AG08396 (cell line): Measurements from ENCODE around the gene EHMT1.
A peak's percentile ranks its signal among the peaks of the same experiment; 100 is the strongest.

ENCODE experiments used
- DNase-seq: peaks from one replicate; pipeline ENCODE4 v3.0.0; 2012; ENCODE audit warnings: low spot score, mixed read lengths

The EHMT1 gene

GRCh38 chr9:137739371-137740309 is 120.8 kb downstream of the EHMT1 start:
- DNase-seq = no peak

- peak; percentile 48 for DNase-seq
Measured at GRCh38 chr9:137740312-137740711, 121.5 kb downstream of the EHMT1 start.

- no peak for DNase-seq
Measured at GRCh38 chr9:137741330-137741729, 122.5 kb downstream of the EHMT1 start.

- DNase-seq = no peak
Measured at GRCh38 chr9:137742698-137743097, 123.9 kb downstream of the EHMT1 start.

GRCh38 chr9:137743695-137744094 is 124.9 kb downstream of the EHMT1 start:
- no peak for DNase-seq

GRCh38 chr9:137744632-137745183 is 125.9 kb downstream of the EHMT1 start:
- DNase-seq = no peak

GRCh38 chr9:137745541-137745991 is 126.8 kb downstream of the EHMT1 start:
- DNase-seq = peak; percentile 39

- DNase-seq = no peak
Measured at GRCh38 chr9:137748311-137748710, 129.5 kb downstream of the EHMT1 start.

- no peak for DNase-seq
Measured at GRCh38 chr9:137748741-137749140, 129.9 kb downstream of the EHMT1 start.

GRCh38 chr9:137749511-137749910 is 130.7 kb downstream of the EHMT1 start:
- no peak for DNase-seq

GRCh38 chr9:137750007-137750406 is 131.2 kb downstream of the EHMT1 start:
- DNase-seq = no peak

- no peak for DNase-seq
Measured at GRCh38 chr9:137750566-137750965, 131.8 kb downstream of the EHMT1 start.

GRCh38 chr9:137751616-137752015 is 132.8 kb downstream of the EHMT1 start:
- DNase-seq = no peak

- no peak for DNase-seq
Measured at GRCh38 chr9:137752426-137752825, 133.6 kb downstream of the EHMT1 start.

GRCh38 chr9:137753192-137753765 is 134.5 kb downstream of the EHMT1 start:
- no peak for DNase-seq

GRCh38 chr9:137755261-137755927 is 136.6 kb downstream of the EHMT1 start:
- no peak for DNase-seq

- DNase-seq = no peak
Measured at GRCh38 chr9:137756045-137756744, 137.4 kb downstream of the EHMT1 start.

- DNase-seq = no peak
Measured at GRCh38 chr9:137757139-137757538, 138.3 kb downstream of the EHMT1 start.

GRCh38 chr9:137757613-137758029 is 138.8 kb downstream of the EHMT1 start:
- DNase-seq = peak; percentile 63

GRCh38 chr9:137758067-137758466 is 139.3 kb downstream of the EHMT1 start:
- no peak for DNase-seq

- no peak for DNase-seq
Measured at GRCh38 chr9:137759117-137759516, 140.3 kb downstream of the EHMT1 start.
